ENCODE measurements around the gene ESRRG.

GRCh38 chr1:216721863-216722262 is 1.4 kb downstream of the ESRRG start:
- TF ChIP-seq CTCF (IDR thresholded peaks at IDR 0.05) (peak in 1 of 6 experiments; percentile 4), POLR2A (IDR thresholded peaks at IDR 0.05) (no peak)
